SK-N-SH (cell line): ENCODE measurements around the gene ZNF473. TPM values are rescaled to one million over a fixed set of nuclear protein-coding genes. Genes with fewer than 3 reads are reported as not detected.

Experiments used
- CTCF ChIA-PET: fragments of 300-600, 350-600 bp; formaldehyde crosslinking; extraction: SDS; loops from one replicate; lab custom pipeline; 2021; lab: Yijun Ruan, JAX
- POLR2A ChIA-PET: fragments of 350-600 bp; sonication (Branson Sonifier 250); formaldehyde crosslinking; extraction: SDS; loops from one replicate; lab custom pipeline; 2020; ENCODE audit warnings: antibody characterized with exemption, inconsistent platforms; lab: Yijun Ruan, JAX
- DNase-seq: peaks from one replicate; pipeline ENCODE4 v3.0.0; 2012
- H2AFZ ChIP-seq: fragments of 200-600 bp; sonication (generic); 2 replicates; pipeline ENCODE4 v1.8.1; 2016; ENCODE audit warnings: antibody characterized with exemption, mild to moderate bottlenecking, low read depth
- H3F3A ChIP-seq: fragments of 200-600 bp; sonication (generic); replicated peaks from 2 replicates; pipeline ENCODE3; 2016; ENCODE audit warnings: antibody characterized with exemption, mild to moderate bottlenecking; ENCODE audit not compliant: insufficient read depth
- H3K27ac ChIP-seq, 2 experiments: fragments of 200-500 bp in 1 of 2; fragments of 200-600 bp in 1 of 2; sonication (Bioruptor generic) in 1 of 2; sonication (generic), shearing (Covaris generic) in 1 of 2; 2 replicates each; pipeline versions ENCODE4 v1.5.1 to v1.6.1; 2014 to 2016; ENCODE audit warnings: low read depth in 2 of 2, inconsistent platforms in 1 of 2, low read length in 1 of 2, mild to moderate bottlenecking in 1 of 2, mixed read lengths in 1 of 2
- H3K27me3 ChIP-seq: fragments of 200-600 bp; sonication (generic), shearing (Covaris generic); 2 replicates; pipeline ENCODE4 v1.6.1; 2016; ENCODE audit warnings: mixed run types; ENCODE audit not compliant: insufficient read depth
- H3K36me3 ChIP-seq, 2 experiments: fragments of 200-500 bp in 1 of 2; fragments of 200-600 bp in 1 of 2; sonication (Bioruptor generic) in 1 of 2; sonication (generic) in 1 of 2; replicated peaks in 1 of 2; 2 replicates each; pipeline versions ENCODE3 to v1.5.1; 2014 to 2016; ENCODE audit warnings: low read length in 1 of 2, mild to moderate bottlenecking in 1 of 2; ENCODE audit not compliant: insufficient read depth in 2 of 2, control insufficient read depth in 1 of 2
- H3K4me1 ChIP-seq, 2 experiments: fragments of 200-500 bp in 1 of 2; fragments of 200-600 bp in 1 of 2; sonication (Bioruptor generic) in 1 of 2; sonication (generic), shearing (Covaris generic) in 1 of 2; 2 replicates each; pipeline versions ENCODE4 v1.5.1 to v1.6.1; 2014 to 2016; ENCODE audit warnings: low read depth in 1 of 2, low read length in 1 of 2, mixed run types in 1 of 2; ENCODE audit not compliant: insufficient read depth in 2 of 2, control insufficient read depth in 1 of 2
- H3K4me2 ChIP-seq: fragments of 200-600 bp; sonication (generic), shearing (Covaris generic); 2 replicates; pipeline ENCODE4 v1.6.1; 2017; ENCODE audit warnings: mixed run types
- H3K4me3 ChIP-seq, 2 experiments: fragments of 200-500 bp in 1 of 2; fragments of 200-600 bp in 1 of 2; sonication (Bioruptor generic) in 1 of 2; sonication (generic), shearing (Covaris generic) in 1 of 2; 2 replicates each; pipeline versions ENCODE4 v1.5.1 to v1.8.1; 2014 to 2016; ENCODE audit warnings: low read depth in 2 of 2, inconsistent platforms in 1 of 2, low read length in 1 of 2, mild to moderate bottlenecking in 1 of 2, mixed read lengths in 1 of 2, moderate library complexity in 1 of 2
- H3K79me2 ChIP-seq: fragments of 200-600 bp; sonication (generic); 2 replicates; pipeline ENCODE4 v1.8.1; 2017; ENCODE audit warnings: mild to moderate bottlenecking; ENCODE audit not compliant: insufficient read depth
- H3K9ac ChIP-seq: fragments of 200-600 bp; sonication (generic); 2 replicates; pipeline ENCODE4 v1.6.1; 2017; ENCODE audit warnings: mixed run types
- H3K9me2 ChIP-seq: fragments of 200-600 bp; sonication (generic); 2 replicates; pipeline ENCODE4 v1.6.1; 2017; ENCODE audit warnings: mixed run types
- H3K9me3 ChIP-seq: fragments of 200-600 bp; sonication (generic); 2 replicates; pipeline ENCODE4 v1.6.1; 2017; ENCODE audit warnings: mixed run types, mild to moderate bottlenecking, moderate library complexity
- H4K20me1 ChIP-seq: fragments of 200-600 bp; sonication (generic); 2 replicates; pipeline ENCODE4 v1.6.1; 2017; ENCODE audit warnings: mild to moderate bottlenecking, mixed run types; ENCODE audit not compliant: insufficient read depth
- CHD2 ChIP-seq: fragments of 150-350 bp; IDR thresholded peaks from 2 replicates; pipeline ENCODE4 v1.6.1; 2018; ENCODE audit warnings: low read length; ENCODE audit not compliant: partially characterized antibody
- CTCF ChIP-seq: fragments of 200-600 bp; sonication (generic); IDR thresholded peaks from 2 replicates; pipeline ENCODE4 v1.6.1; 2017; ENCODE audit warnings: antibody characterized with exemption, mild to moderate bottlenecking, moderate library complexity
- FOSL2 ChIP-seq: IDR thresholded peaks from 2 replicates; pipeline ENCODE4 v1.4.0; 2012; ENCODE audit warnings: low read depth, mild to moderate bottlenecking, moderate library complexity, borderline replicate concordance
- FOXM1 ChIP-seq: IDR thresholded peaks from 2 replicates; pipeline ENCODE4 v1.4.0; 2012; ENCODE audit warnings: low read depth, mild to moderate bottlenecking
- NRF1 ChIP-seq: IDR thresholded peaks from 2 replicates; pipeline ENCODE4 v1.6.1; 2012; ENCODE audit warnings: low read depth, mild to moderate bottlenecking, low read length
- RCOR1 ChIP-seq: fragments of 150-350 bp; IDR thresholded peaks from 2 replicates; pipeline ENCODE4 v1.6.1; 2017; ENCODE audit warnings: antibody characterized with exemption, low read length
- REST ChIP-seq: IDR thresholded peaks from 2 replicates; pipeline ENCODE4 v1.6.1; 2012; ENCODE audit warnings: mild to moderate bottlenecking, low read depth, low read length, moderate library complexity
- RFX5 ChIP-seq: IDR thresholded peaks from 2 replicates; pipeline ENCODE4 v1.6.1; 2012; ENCODE audit warnings: mild to moderate bottlenecking, improper control_type of control experiment, low read length
- RXRA ChIP-seq: IDR thresholded peaks from 2 replicates; pipeline ENCODE4 v1.4.0; 2012; ENCODE audit warnings: low read depth, mild to moderate bottlenecking, borderline replicate concordance
- SIN3A ChIP-seq: IDR thresholded peaks from 2 replicates; pipeline ENCODE4 v1.6.1; 2012; ENCODE audit warnings: low read depth, mild to moderate bottlenecking, low read length, moderate library complexity, borderline replicate concordance
- TCF12 ChIP-seq: IDR thresholded peaks from 2 replicates; pipeline ENCODE4 v1.4.0; 2012
- YY1 ChIP-seq: IDR thresholded peaks from 2 replicates; pipeline ENCODE4 v1.4.0; 2012; ENCODE audit warnings: low read depth, mild to moderate bottlenecking
- WGBS: methylation state at CpG from one replicate; pipeline ENCODE4 v1.1.6; 2017; ENCODE audit warnings: low lambda C conversion rate; 5-methylcytosine and 5-hydroxymethylcytosine counted together
- polyA plus RNA-seq, 3 experiments: library from polyadenylated mRNA; depleted of rRNA; stranded (reverse); fragments of >200 nt; gene quantifications; 2 replicates each; pipeline ENCODE4 v1.2.3, GENCODE V29; 2012
- TF ChIP-seq, protein P1 (sequence below): fragments of 150-350 bp; IDR thresholded peaks from 2 replicates; pipeline ENCODE4 v1.6.1; 2017; ENCODE audit warnings: antibody characterized with exemption, low read length, low read depth, borderline replicate concordance
- TF ChIP-seq, protein P2 (sequence below): IDR thresholded peaks from 2 replicates; pipeline ENCODE4; 2012
- TF ChIP-seq, protein P3 (sequence below): fragments of 150-350 bp; IDR thresholded peaks from 2 replicates; pipeline ENCODE4 v1.6.1; 2016; ENCODE audit warnings: mild to moderate bottlenecking, low read depth, low read length
- TF ChIP-seq, protein P4 (sequence below): IDR thresholded peaks from 2 replicates; pipeline ENCODE4 v1.4.0; 2012; ENCODE audit warnings: low read depth, borderline replicate concordance
- TF ChIP-seq, protein P5 (sequence below): IDR thresholded peaks from 2 replicates; pipeline ENCODE4 v1.4.0; 2012; ENCODE audit warnings: low read depth, borderline replicate concordance

ZNF473 gene
- polyA plus RNA-seq, 1 of the 3 experiments (the other 2 are of a cell fraction) = 5.4 TPM

DNA sequence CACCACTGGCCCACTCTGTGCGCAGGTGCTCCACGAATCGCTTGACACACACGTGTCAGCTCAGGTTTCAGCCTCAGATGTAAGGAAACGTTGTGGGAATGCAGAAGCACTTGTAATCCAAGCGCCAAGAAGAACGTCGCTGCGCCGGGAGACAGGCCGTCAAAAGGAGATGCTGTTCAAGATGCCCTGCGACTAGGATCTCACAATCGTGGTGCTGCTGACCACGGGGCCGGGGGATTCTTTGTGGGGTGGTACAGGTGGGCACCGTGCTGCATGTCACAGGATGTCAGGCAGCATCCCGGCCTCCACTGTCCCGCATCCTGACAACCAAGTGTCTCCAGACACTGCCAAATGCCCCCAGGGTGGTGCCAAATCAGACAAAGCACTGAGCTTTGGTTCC, 47.9 kb upstream of the ZNF473 start (continued):
- TF ChIP-seq, protein P1, sequence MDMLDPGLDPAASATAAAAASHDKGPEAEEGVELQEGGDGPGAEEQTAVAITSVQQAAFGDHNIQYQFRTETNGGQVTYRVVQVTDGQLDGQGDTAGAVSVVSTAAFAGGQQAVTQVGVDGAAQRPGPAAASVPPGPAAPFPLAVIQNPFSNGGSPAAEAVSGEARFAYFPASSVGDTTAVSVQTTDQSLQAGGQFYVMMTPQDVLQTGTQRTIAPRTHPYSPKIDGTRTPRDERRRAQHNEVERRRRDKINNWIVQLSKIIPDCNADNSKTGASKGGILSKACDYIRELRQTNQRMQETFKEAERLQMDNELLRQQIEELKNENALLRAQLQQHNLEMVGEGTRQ = no peak
- TF ChIP-seq TCF12 = no peak
- TF ChIP-seq, protein P2, sequence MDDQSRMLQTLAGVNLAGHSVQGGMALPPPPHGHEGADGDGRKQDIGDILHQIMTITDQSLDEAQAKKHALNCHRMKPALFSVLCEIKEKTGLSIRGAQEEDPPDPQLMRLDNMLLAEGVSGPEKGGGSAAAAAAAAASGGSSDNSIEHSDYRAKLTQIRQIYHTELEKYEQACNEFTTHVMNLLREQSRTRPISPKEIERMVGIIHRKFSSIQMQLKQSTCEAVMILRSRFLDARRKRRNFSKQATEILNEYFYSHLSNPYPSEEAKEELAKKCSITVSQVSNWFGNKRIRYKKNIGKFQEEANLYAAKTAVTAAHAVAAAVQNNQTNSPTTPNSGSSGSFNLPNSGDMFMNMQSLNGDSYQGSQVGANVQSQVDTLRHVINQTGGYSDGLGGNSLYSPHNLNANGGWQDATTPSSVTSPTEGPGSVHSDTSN = no peak
- no peak for TF ChIP-seq FOSL2

DNA sequence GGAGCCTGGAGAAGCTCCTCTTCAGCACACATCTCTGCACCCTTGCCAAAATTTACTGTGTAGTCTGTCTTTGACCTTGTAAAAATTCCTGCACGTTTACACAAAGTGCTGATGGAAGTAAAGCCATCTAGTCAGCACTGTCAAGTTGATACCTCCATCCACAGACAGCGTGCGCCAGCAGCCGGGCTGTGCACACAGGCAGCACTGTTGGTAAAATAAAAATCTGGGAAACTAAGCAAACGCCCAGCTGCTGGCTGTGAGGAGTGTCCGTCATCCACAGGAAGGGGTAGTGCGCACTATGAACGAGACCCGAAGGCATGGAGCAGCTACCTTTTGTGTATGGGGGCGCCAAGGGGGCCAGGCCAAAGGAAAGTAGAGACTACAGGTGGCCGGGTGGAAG, 47.5 kb upstream of the ZNF473 start:
- H2AFZ ChIP-seq = no peak overlapping the region
- no peak for DNase-seq
- H3K4me1 ChIP-seq = no peaks in the 10 kb centered on the region
- no peaks in the 10 kb centered on the region for H3K9me2 ChIP-seq
- no peaks in the 10 kb centered on the region for H3K79me2 ChIP-seq
- peaks cover 0 to 5% of the 10 kb centered on the region in 2 experiments for H3K36me3 ChIP-seq
- ChIA-PET POLR2A (no interaction called here), CTCF (interaction anchor here (1.2 to 9.6 kb wide), 2 partner anchors 40 to 158 kb away, joined by 3 to 94 read pairs; no protein-coding TSS in a partner anchor)
- H4K20me1 ChIP-seq = peaks cover 2% of the 10 kb centered on the region; the same call in 1 of the 2 replicates
- no peaks in the 10 kb centered on the region for H3F3A ChIP-seq
- no peak overlapping the region for H3K9ac ChIP-seq
- WGBS = 77% methylated on average over 11 of the region's 11 CpGs
- TF ChIP-seq, protein P3, sequence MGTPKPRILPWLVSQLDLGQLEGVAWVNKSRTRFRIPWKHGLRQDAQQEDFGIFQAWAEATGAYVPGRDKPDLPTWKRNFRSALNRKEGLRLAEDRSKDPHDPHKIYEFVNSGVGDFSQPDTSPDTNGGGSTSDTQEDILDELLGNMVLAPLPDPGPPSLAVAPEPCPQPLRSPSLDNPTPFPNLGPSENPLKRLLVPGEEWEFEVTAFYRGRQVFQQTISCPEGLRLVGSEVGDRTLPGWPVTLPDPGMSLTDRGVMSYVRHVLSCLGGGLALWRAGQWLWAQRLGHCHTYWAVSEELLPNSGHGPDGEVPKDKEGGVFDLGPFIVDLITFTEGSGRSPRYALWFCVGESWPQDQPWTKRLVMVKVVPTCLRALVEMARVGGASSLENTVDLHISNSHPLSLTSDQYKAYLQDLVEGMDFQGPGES = no peak
- TF ChIP-seq REST (no peak), NRF1 (no peak), FOXM1 (no peak), FOSL2 (no peak), SIN3A (no peak), YY1 (no peak), TCF12 (no peak), CHD2 (no peak), RCOR1 (no peak), RFX5 (no peak), CTCF (no peak), RXRA (no peak)
- TF ChIP-seq, protein P2 = no peak
- TF ChIP-seq, protein P4, sequence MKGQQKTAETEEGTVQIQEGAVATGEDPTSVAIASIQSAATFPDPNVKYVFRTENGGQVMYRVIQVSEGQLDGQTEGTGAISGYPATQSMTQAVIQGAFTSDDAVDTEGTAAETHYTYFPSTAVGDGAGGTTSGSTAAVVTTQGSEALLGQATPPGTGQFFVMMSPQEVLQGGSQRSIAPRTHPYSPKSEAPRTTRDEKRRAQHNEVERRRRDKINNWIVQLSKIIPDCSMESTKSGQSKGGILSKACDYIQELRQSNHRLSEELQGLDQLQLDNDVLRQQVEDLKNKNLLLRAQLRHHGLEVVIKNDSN = no peak
- TF ChIP-seq, protein P5, sequence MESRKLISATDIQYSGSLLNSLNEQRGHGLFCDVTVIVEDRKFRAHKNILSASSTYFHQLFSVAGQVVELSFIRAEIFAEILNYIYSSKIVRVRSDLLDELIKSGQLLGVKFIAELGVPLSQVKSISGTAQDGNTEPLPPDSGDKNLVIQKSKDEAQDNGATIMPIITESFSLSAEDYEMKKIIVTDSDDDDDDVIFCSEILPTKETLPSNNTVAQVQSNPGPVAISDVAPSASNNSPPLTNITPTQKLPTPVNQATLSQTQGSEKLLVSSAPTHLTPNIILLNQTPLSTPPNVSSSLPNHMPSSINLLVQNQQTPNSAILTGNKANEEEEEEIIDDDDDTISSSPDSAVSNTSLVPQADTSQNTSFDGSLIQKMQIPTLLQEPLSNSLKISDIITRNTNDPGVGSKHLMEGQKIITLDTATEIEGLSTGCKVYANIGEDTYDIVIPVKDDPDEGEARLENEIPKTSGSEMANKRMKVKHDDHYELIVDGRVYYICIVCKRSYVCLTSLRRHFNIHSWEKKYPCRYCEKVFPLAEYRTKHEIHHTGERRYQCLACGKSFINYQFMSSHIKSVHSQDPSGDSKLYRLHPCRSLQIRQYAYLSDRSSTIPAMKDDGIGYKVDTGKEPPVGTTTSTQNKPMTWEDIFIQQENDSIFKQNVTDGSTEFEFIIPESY = no peak
- no peaks in the 10 kb centered on the region for H3K9me3 ChIP-seq
- no peak overlapping the region for H3K4me3 ChIP-seq
- H3K27me3 ChIP-seq = no peaks in the 10 kb centered on the region
- H3K4me2 ChIP-seq = no peak overlapping the region
- no peak overlapping the region for H3K27ac ChIP-seq
